HG03045 (cell line): ENCODE data around the gene CFAP161.

Source experiments
- ATAC-seq: cut with Tn5 transposase; IDR thresholded peaks from one replicate; pipeline ENCODE4 v1.9.1; 2021; ENCODE audit warnings: mild to moderate bottlenecking, moderate library complexity; ENCODE audit not compliant: unreplicated experiment

Gene CFAP161

GRCh38 chr15:81182031-81182755 is 48.1 kb downstream of the CFAP161 start:
- no peak for ATAC-seq

GRCh38 chr15:81182756-81183438 is 48.8 kb downstream of the CFAP161 start:
- no peak for ATAC-seq

GRCh38 chr15:81183439-81183775 is 49.3 kb downstream of the CFAP161 start:
- ATAC-seq: no peak

GRCh38 chr15:81184188-81184587 is 50.1 kb downstream of the CFAP161 start:
- no peak for ATAC-seq

GRCh38 chr15:81185631-81186295 is 51.7 kb downstream of the CFAP161 start:
- no peak for ATAC-seq

- no peak for ATAC-seq
These were observed 54.3 kb downstream of the CFAP161 start for GRCh38 chr15:81188354-81188753.

- no peak for ATAC-seq
These were observed 55.7 kb downstream of the CFAP161 start for GRCh38 chr15:81189583-81190283.

- ATAC-seq: no peak
These were observed 56.9 kb downstream of the CFAP161 start for GRCh38 chr15:81190922-81191507.

GRCh38 chr15:81191701-81192100 is 57.6 kb downstream of the CFAP161 start:
- ATAC-seq: no peak

GRCh38 chr15:81194723-81195122 is 60.7 kb downstream of the CFAP161 start:
- no peak for ATAC-seq

- no peak for ATAC-seq
These were observed 61.3 kb downstream of the CFAP161 start for GRCh38 chr15:81195339-81195864.

GRCh38 chr15:81196576-81197254 is 62.6 kb downstream of the CFAP161 start, which contains the start of gene IL16:
TSS of gene IL16 (plus strand) at chr15:81196879. CDS start at chr15:81225400, 28,521 bp downstream.
- no peak for ATAC-seq

GRCh38 chr15:81197255-81197630 is 63.2 kb downstream of the CFAP161 start:
- ATAC-seq: no peak

- ATAC-seq: no peak
These were observed 63.7 kb downstream of the CFAP161 start for GRCh38 chr15:81197688-81198281.
